Measurements from ENCODE around the gene RRP12.
"Not testable (repeated sequence)": the region's sequence is repeated elsewhere in the genome, so short reads cannot be mapped to it uniquely, and the experiment has no call there.

Gene RRP12

GRCh38 chr10:97426776-97427570 lies 25.8 kb upstream of the RRP12 start:
- DNase-seq = no peak
- Mint-ChIP-seq H3K27ac (peak overlapping the region; percentile 95), H3K4me1 (peaks cover 13 to 40% of the 10 kb centered on the region in 2 donors), H3K9me3 (no peaks in the 10 kb centered on the region), H3K36me3 (peaks cover 8 to 26% of the 10 kb centered on the region in 2 donors), H3K4me3 (peak overlapping the region; percentile 86 to 89), H3K27me3 (no peaks in the 10 kb centered on the region)
- ATAC-seq (replicated peaks) = no peak

- Mint-ChIP-seq H3K27ac (peak within 1 kb of the TSS; percentile 95), H3K9me3 (no peaks in the 10 kb centered on the region), H3K27me3 (no peaks in the 10 kb centered on the region), H3K4me1 (peaks cover 15 to 40% of the 10 kb centered on the region in 2 donors), H3K36me3 (peaks cover 8 to 20% of the 10 kb centered on the region in 2 donors), H3K4me3 (peak within 1 kb of the TSS; percentile 86 to 89)
- DNase-seq = peak; percentile 97
- ATAC-seq (replicated peaks) = peak; percentile 91 to 94
Measured at GRCh38 chr10:97425964-97426775, 25.0 kb upstream of the RRP12 start, which contains the start of gene PGAM1. TSS of gene PGAM1 (plus strand) at chr10:97426191. CDS start at chr10:97426308, 117 bp downstream.

GRCh38 chr10:97423757-97424098 lies 22.6 kb upstream of the RRP12 start:
- not testable (repeated sequence) for H3K9me3 Mint-ChIP-seq; ATAC-seq (replicated peaks); H3K27me3 Mint-ChIP-seq; H3K27ac Mint-ChIP-seq; DNase-seq; H3K4me3 Mint-ChIP-seq
- Mint-ChIP-seq H3K4me1 (peaks cover 18 to 45% of the 10 kb centered on the region in 2 donors), H3K36me3 (peaks cover 9 to 20% of the 10 kb centered on the region in 2 donors)

GRCh38 chr10:97416565-97416964 lies 15.4 kb upstream of the RRP12 start:
- H3K27me3 Mint-ChIP-seq = no peaks in the 10 kb centered on the region
- ATAC-seq (replicated peaks) (no peak), DNase-seq (no peak)
- H3K27ac Mint-ChIP-seq = peak overlapping the region; percentile 6
- peaks cover 2 to 3% of the 10 kb centered on the region in 2 donors for H3K36me3 Mint-ChIP-seq
- peaks cover 14 to 42% of the 10 kb centered on the region in 2 donors for H3K4me1 Mint-ChIP-seq
- H3K9me3 Mint-ChIP-seq = no peaks in the 10 kb centered on the region
- no peak overlapping the region for H3K4me3 Mint-ChIP-seq

- Mint-ChIP-seq H3K4me1 (peaks cover 7 to 23% of the 10 kb centered on the region in 2 donors), H3K27me3 (no peaks in the 10 kb centered on the region), H3K9me3 (no peaks in the 10 kb centered on the region), H3K27ac (no peak overlapping the region), H3K4me3 (no peak overlapping the region), H3K36me3 (no peaks in the 10 kb centered on the region)
- ATAC-seq (replicated peaks) = no peak
- DNase-seq = no peak
Measured at GRCh38 chr10:97412891-97413304, 11.8 kb upstream of the RRP12 start.

- peaks cover 4 to 25% of the 10 kb centered on the region in 2 donors for H3K4me1 Mint-ChIP-seq
- ATAC-seq (replicated peaks) (no peak), DNase-seq (no peak)
- H3K36me3 Mint-ChIP-seq = no peaks in the 10 kb centered on the region
- no peaks in the 10 kb centered on the region for H3K27me3 Mint-ChIP-seq
- no peak overlapping the region for H3K27ac Mint-ChIP-seq
- H3K9me3 Mint-ChIP-seq = no peaks in the 10 kb centered on the region
- H3K4me3 Mint-ChIP-seq = no peak overlapping the region
Measured at GRCh38 chr10:97411406-97411805, 10.3 kb upstream of the RRP12 start.

GRCh38 chr10:97408496-97408992 lies 7.4 kb upstream of the RRP12 start:
- DNase-seq (no peak), ATAC-seq (replicated peaks) (no peak)
- H3K36me3 Mint-ChIP-seq = no peaks in the 10 kb centered on the region
- H3K27me3 Mint-ChIP-seq = no peaks in the 10 kb centered on the region
- H3K4me1 Mint-ChIP-seq = peaks cover 5 to 23% of the 10 kb centered on the region in 2 donors
- H3K27ac Mint-ChIP-seq = no peak overlapping the region
- H3K9me3 Mint-ChIP-seq = no peaks in the 10 kb centered on the region
- H3K4me3 Mint-ChIP-seq = no peak overlapping the region

GRCh38 chr10:97407952-97408248 lies 6.8 kb upstream of the RRP12 start:
- Mint-ChIP-seq H3K27me3 (no peaks in the 10 kb centered on the region), H3K4me3 (no peak overlapping the region), H3K9me3 (no peaks in the 10 kb centered on the region), H3K4me1 (peaks cover 2 to 19% of the 10 kb centered on the region in 2 donors), H3K36me3 (no peaks in the 10 kb centered on the region), H3K27ac (no peak overlapping the region)
- ATAC-seq (replicated peaks) (no peak), DNase-seq (no peak)

GRCh38 chr10:97407211-97407951 lies 6.2 kb upstream of the RRP12 start:
- DNase-seq = peak; percentile 54
- Mint-ChIP-seq H3K9me3 (no peaks in the 10 kb centered on the region), H3K27ac (no peak overlapping the region), H3K36me3 (no peaks in the 10 kb centered on the region), H3K27me3 (no peaks in the 10 kb centered on the region), H3K4me3 (peak overlapping the region; percentile 4 to 68), H3K4me1 (peaks cover 2 to 16% of the 10 kb centered on the region in 2 donors)
- peak; percentile 98 to 99 for ATAC-seq (replicated peaks)

- not testable (repeated sequence) for H3K4me3 Mint-ChIP-seq; H3K36me3 Mint-ChIP-seq; ATAC-seq (replicated peaks); H3K27me3 Mint-ChIP-seq; H3K9me3 Mint-ChIP-seq; H3K27ac Mint-ChIP-seq; DNase-seq
- H3K4me1 Mint-ChIP-seq = peaks cover 2 to 17% of the 10 kb centered on the region in 2 donors
Measured at GRCh38 chr10:97406483-97406882, 5.3 kb upstream of the RRP12 start.

GRCh38 chr10:97406064-97406463 lies 4.9 kb upstream of the RRP12 start:
- Mint-ChIP-seq H3K4me3 (no peak overlapping the region), H3K27ac (peak overlapping the region; percentile 57), H3K36me3 (no peaks in the 10 kb centered on the region), H3K9me3 (no peaks in the 10 kb centered on the region), H3K4me1 (peaks cover 5 to 22% of the 10 kb centered on the region in 2 donors), H3K27me3 (no peaks in the 10 kb centered on the region)
- no peak for ATAC-seq (replicated peaks)
- DNase-seq = no peak

GRCh38 chr10:97404044-97404443 lies 2.9 kb upstream of the RRP12 start:
- Mint-ChIP-seq H3K27me3 (no peaks in the 10 kb centered on the region), H3K9me3 (no peaks in the 10 kb centered on the region), H3K4me3 (no peak overlapping the region), H3K4me1 (peaks cover 5 to 29% of the 10 kb centered on the region in 2 donors), H3K36me3 (no peaks in the 10 kb centered on the region), H3K27ac (no peak overlapping the region)
- ATAC-seq (replicated peaks) (no peak), DNase-seq (no peak)

- ATAC-seq (replicated peaks) (no peak), DNase-seq (no peak)
- Mint-ChIP-seq H3K36me3 (peaks cover 0 to 2% of the 10 kb centered on the region in 2 donors), H3K4me1 (peaks cover 5 to 21% of the 10 kb centered on the region in 2 donors), H3K27ac (peak overlapping the region; percentile 98), H3K27me3 (no peaks in the 10 kb centered on the region), H3K9me3 (no peaks in the 10 kb centered on the region), H3K4me3 (peak overlapping the region; percentile 92 to 96)
Measured at GRCh38 chr10:97401455-97401919, 347 bp upstream of the RRP12 start.
